NCI-H1694 (cell line): ENCODE results near the gene IL1F10.
"Not testable (repeated sequence)": the region's sequence is repeated elsewhere in the genome, so short reads cannot be mapped to it uniquely, and the experiment has no call there.

Experiments
- DNase-seq: peaks from one replicate; lab custom pipeline; 2025; lab: John Stamatoyannopoulos, UW

The IL1F10 gene

GRCh38 chr2:113081488-113082210 lies 13.9 kb downstream of the IL1F10 start:
- DNase-seq: no peak

DNA sequence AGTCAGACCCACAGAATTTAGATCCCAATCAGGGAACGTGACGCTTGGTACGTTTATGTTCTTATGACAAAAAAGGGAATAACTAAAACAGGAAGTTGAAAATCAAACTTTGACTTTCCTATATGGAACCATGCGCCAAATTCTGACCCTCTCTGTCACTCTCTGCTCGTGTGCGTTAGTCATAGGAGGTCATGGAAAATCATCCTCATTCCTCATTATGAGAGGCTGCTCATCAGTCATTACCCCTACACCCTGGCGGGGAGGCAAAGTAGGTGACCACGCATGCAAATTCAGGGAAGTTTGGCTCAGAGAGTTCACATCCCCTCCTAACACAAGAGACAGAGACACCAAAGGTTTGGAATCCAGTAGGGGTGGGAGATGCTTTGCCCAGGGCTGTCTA lies 15.5 kb downstream of the IL1F10 start:
- DNase-seq: no peak

DNA sequence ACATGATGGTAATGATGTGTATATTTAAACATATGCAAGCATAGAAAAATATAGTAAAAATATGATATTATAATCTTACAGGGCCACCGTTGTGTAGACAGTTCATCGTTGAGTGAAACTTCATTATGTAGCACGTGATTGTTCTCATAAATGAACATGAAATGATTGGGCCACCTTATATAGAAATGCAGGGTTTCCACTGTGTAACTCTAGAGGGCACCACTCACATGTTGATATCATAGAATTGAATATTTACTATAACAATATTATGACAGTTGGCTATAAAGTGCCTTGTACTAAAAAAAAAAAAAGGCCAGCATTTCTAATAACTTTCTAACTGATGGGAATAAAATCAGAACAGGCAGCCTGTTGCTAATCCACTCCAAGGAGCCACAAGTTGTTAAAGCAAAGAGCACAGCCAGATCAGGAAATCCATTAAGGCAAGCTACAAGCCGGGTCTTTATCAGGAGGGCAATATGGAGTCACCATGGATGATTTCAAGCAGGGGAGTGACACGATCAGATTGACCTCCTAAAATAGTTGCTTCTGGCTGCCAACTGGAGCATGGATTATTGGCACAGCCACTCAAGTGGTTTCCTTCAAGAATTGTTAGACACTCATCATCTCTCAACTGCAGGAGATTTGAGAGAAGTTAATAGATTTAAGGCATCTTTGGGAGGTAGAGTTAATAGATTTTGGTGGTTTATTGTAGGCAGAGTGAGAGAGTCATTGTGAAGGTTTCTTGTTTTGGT lies 16.7 kb downstream of the IL1F10 start:
- peak; percentile 38 for DNase-seq

DNA sequence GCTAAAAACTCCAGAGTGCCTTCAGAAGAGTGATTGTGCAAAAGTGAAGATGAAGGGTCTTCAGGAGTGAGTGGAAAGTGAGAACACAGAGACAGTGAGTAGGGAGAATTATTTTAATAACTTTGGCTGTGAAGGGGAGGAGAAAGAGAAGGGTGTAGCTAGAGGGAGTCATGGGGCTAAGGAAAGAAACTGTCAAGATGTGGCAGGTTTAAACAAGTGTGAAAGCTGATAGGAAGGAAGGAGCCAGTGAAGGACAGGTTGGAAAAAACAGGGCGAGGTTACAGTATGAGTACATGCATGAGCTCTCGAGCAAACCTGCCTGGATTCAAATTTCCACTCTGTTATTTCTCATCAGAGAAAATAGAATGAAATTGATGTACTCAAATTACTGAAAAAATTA lies 17.8 kb downstream of the IL1F10 start:
- DNase-seq: no peak

GRCh38 chr2:113088213-113088992 lies 20.6 kb downstream of the IL1F10 start:
- DNase-seq: no peak

DNA sequence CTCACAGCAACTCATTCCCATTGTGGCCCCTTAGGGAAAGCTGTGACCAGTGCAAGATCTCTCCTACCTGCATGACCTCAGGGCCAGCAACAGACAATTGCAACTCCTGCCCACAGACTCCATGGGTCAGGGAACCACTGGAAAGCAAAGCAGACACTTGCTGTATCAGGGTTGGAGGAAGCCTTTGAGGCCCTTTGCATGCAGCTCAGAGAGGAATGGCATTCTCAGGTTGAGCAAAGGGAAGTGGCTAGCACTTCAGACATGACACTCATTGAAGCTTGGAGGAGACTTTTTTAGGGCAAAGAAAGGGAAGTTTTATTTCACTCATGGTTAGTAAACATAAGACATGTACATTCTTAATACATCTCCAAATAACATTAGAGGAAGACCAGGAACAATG lies 22.1 kb downstream of the IL1F10 start:
- DNase-seq: no peak

DNA sequence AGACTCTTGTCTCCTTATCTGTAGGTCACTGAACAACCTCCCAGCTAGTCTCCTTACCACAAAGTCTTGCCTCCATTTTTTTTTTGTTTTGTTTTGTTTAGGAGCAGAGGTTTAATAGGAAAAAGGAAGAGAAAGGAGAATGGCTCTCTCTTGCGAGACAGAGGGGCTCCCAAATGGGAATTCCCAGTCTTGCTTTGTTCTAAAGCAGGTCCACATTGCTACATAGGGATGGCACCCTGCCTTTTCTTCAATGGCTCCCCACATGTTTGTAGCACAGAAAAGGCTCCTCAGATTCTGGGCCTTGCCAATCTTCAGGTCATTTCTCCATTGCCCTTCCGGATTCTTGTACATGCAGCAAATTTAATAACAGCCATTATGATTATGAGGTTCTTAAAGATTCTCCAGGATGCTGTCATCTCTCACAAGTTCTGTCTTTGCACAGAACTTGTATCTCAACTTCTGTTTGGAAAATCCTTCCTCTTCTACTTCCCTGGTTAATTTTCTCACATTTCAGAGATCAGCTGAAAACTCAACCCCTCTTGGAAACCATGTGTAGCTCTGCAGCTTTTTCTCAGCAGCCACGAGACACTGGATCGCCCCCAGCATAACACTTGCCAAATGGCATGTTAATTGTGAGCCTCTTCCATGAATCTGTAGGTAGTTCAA lies 23.6 kb downstream of the IL1F10 start:
- DNase-seq: no peak

DNA sequence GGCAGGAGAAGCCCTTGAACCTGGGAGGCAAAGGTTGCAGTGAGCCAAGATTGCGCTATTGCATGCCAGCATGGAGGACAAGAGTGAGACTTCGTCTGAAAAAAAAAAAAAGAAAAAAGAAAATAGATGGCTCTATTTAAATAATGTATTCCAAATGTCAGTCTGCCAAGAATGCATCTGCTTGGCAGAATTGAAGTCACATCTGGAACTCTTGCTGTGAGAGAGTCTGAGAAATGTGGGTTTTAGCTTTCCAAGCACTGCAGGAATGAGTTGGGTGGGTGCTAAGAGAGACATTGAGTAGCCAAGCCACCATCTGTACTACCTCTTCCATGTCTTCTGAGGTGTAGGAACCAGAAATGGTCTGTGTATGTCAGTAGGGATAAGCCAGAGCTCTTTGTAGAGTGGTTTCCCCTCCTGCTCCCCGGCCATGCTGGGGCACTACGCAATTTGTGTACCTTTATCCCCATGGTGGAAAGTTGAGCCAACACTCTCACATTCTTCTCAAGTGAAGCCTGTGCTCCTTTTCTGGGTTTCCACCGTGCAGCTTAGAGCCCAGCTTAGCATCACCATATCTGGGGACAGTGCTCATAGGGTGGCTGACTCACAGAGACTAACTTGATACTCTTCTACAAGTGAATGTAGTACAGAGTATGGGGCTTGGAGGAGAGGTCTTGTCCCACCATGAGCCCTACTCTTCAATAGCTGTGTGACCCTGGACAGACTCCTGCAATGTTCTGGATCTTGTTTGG lies 25.3 kb downstream of the IL1F10 start:
- no peak for DNase-seq

DNA sequence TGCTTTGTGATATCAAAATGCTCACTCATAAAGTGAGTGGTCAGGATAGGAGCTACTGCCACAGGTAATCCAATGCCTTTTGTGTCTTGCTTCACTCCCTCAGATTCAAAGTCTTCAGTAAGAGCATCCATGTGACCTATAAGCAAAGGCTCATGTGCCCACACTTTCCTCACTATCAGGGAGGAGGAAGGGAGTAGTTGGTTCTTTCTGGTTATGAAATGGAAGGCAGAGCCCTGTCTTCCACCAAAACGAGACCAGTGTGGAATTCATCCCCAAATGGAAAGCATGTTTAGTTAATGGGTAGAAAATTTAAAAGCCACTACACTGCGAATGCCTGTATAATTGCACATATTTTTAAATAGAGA lies 25.8 kb downstream of the IL1F10 start:
- no peak for DNase-seq

DNA sequence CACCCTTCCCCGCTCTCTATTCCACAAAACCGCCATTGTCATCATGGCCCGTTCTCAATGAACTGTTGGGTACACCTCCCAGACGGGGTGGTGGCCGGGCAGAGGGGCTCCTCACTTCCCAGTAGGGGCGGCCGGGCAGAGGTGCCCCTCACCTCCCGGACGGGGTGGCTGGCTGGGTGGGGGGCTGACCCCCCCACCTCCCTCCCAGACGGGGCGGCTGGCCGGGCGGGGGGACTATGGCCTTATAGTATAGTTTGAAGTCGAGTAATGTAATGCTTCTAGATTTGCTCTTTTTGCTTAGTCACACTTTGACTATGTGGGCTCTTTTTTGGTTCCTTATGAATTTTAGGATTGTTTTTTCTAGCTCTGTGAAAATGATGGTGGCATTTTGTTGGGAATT lies 28.5 kb downstream of the IL1F10 start:
- not testable (repeated sequence) for DNase-seq

- not testable (repeated sequence) for DNase-seq
Measured at GRCh38 chr2:113096842-113097618, 29.3 kb downstream of the IL1F10 start.

DNA sequence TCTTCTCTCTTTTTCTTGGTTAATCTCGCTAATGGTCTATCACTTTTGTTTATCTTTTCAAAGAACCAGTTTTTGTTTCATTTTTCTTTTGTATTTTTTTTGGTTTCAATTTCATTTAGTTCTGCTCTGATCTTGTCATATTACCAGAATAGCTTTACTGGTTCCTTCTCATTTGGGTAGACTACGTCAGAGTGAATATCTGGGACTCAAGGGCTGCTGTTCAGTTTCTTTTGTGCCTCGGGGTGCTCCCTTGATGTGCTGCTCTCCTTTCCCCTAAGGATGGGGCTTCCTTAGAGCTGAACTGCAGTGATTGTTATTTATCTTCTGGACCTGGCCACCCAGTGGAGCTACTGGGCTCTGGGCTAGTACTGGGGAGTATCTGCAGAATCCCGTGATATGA lies 30.3 kb downstream of the IL1F10 start:
- DNase-seq: no peak

DNA sequence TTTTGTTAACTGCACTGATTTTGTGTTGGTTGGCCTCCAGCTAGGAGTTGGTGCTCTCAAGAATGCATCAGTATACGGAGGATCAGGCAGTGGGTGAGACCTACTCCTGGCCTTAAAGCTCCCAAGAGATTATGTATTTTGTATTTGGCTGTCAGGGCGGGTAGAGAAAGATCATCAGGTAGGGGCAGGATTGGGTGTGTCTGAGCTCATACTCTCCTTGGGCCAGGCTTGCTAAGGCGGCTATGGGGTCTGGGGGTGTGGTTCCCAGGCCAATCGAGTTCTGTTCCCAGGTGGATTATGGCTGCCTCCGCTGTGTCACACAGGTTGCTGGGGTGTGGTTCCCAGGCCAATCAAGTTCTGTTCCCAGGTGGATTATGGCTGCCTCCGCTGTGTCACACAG lies 30.8 kb downstream of the IL1F10 start:
- DNase-seq: no peak

- no peak for DNase-seq
Measured at GRCh38 chr2:113102133-113102532, 34.4 kb downstream of the IL1F10 start.

GRCh38 chr2:113103277-113103676 lies 35.5 kb downstream of the IL1F10 start:
- DNase-seq: no peak

DNA sequence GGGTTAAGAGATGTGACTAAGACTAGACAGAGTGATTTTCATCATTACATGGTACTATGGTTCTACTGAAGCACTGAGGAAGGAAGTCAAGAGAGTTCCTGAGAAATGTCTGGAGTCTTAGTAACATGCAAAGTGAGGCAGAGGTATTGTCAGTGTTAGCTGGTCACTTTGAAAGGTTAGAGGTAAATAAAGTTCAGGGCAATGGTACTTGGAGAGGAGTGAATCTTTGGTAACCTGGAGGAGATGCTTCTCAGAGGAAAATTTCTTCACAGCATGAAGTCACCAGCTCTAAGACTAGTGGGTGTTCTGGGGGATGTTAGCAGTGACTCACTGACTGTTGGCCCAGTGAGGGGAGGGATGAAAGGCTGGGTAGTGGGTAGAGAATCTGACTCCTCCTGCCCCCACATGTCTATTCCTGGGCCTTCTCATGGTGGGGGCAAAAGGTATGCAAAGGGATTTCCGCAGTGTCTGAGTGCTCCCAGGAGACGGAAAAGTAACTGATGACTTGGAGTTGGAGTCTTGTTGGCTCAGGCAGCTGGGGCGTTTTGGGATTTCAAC lies 36.4 kb downstream of the IL1F10 start:
- no peak for DNase-seq

DNA sequence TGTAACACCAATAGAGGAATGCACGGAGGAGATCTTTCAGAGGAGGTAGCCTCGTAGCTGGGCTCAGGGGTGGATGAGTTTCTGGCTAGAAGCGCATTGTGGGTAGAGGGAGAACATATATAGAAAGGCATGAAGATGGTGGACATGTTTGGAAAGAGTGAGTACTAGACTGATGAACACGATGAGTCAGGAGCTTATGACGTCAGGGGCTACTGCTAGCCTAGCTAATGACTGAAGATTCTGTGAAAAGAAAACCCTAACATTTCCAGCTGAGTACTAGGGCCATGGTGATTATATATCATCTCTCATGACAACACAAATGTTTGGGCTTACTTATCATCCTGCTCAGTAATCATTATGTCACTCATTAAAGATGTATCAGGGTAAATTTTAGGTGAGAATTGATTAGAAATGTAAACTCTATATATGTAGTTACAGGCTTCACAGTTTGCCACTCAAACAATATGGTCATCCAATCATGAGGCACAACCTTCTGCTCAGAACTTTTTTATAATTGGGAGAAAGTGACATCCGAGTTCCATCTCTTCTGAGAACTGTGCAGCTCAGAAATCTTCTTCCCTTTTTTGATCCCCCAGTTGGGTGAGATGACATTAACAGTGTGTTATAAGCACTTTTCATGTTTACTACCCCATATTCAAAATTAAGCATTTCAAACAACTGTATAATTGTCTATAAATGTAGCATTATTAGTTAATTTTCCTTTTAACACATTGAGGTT lies 37.4 kb downstream of the IL1F10 start:
- DNase-seq: no peak

DNA sequence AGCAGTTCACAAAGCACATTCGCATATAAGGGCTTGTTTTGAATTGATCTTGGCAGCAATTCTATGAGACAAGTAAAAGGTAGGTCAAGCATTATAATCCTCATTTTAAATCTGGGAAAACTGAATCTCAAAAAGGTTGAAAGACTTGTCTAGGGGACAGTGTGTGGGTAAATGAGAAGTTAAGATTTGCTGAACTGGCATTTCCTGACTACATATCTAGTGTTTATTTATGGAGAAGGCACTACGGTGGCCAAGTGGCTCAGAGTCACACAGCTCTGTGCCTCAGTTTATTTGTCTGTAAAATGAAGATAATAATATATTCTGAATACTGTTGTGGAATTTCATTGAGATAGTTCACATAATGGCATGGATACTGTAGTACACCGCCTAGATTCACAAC lies 43.4 kb downstream of the IL1F10 start:
- DNase-seq: no peak

DNA sequence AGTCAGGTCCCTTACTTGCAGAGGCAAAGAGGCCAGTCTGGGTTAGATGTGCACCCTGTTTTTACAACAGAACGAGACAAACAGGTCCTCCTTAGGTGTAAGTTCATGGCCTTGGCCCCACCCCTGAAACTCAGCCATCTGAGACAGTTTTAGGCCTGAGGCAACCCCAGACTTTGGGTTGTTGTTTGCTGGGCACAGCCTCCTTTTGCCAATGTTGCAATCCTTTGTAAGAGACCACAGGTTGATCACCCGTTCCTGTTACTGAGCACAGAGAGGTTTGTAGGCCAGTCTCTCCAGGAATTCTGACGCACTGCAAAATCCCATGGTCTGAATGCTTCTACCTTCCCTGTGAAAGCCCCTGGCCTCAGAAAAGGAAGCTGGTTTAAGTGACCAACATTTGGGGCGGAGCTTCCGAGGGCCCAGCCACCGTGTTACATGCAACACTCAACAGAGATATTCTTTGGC lies 44.1 kb downstream of the IL1F10 start:
- DNase-seq: no peak

DNA sequence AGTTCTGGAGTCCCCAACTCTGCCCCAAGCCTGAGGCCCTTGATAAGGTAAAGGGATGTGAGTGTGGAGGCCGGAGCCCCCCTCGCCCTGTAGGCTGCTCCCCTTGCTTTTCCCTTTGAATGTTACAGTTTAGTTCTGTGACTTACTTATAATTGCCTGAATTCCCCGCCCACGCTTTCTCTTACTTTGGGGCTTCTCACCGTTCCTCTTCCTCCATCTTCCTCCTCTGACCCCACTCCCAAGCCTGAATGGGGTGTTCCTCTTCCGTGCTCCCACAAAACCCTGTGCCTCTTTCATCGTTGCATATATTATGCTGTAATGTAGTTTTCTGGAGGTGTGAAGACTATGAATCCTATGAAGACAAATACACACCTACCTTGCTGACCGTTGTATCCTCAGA lies 44.7 kb downstream of the IL1F10 start:
- DNase-seq: no peak
